Activated CD4-positive, alpha-beta T cell treated with anti-CD3 and anti-CD28 coated beads for 1 hour (primary cell): ENCODE results near the gene DNASE1L2.

ENCODE experiments used
- DNase-seq: peaks from one replicate; pipeline ENCODE4 v3.0.0-alpha.2; 2020

Gene DNASE1L2

DNA sequence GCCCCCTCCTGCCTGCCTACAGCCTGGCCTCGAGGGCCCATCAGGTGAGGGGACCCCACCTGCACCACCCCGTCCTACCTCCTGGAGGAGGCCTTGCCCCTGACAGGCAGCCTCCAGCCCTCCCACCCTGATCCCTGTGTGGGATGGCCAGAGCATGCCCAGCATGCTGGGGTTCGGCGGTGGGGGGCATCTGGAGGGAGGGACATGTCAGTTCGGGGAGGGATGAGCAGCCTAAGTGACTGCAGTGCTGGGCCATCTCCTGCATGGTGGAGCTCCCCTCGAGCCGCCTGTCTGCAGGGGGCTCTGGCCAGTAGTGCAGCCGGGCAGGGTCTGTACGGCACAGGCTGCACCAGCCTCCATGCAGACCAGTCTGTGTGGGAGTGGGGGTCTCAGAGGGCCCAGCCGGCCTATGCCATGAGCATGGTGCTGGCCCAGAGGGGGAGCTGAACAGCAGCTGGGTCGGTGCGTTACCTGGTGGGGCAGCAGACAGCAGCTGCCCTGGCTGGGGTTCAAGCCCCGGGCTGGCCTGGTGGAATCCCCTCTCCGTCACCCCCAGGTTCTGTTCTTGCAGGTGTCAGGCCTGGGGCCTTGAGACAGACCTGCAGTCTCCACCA lies 35.7 kb downstream of the DNASE1L2 start:
- no peak for DNase-seq

- DNase-seq = no peak
These were observed 37.2 kb downstream of the DNASE1L2 start for GRCh38 chr16:2273484-2273883.

GRCh38 chr16:2273931-2274330 lies 37.7 kb downstream of the DNASE1L2 start:
- DNase-seq = no peak

DNA sequence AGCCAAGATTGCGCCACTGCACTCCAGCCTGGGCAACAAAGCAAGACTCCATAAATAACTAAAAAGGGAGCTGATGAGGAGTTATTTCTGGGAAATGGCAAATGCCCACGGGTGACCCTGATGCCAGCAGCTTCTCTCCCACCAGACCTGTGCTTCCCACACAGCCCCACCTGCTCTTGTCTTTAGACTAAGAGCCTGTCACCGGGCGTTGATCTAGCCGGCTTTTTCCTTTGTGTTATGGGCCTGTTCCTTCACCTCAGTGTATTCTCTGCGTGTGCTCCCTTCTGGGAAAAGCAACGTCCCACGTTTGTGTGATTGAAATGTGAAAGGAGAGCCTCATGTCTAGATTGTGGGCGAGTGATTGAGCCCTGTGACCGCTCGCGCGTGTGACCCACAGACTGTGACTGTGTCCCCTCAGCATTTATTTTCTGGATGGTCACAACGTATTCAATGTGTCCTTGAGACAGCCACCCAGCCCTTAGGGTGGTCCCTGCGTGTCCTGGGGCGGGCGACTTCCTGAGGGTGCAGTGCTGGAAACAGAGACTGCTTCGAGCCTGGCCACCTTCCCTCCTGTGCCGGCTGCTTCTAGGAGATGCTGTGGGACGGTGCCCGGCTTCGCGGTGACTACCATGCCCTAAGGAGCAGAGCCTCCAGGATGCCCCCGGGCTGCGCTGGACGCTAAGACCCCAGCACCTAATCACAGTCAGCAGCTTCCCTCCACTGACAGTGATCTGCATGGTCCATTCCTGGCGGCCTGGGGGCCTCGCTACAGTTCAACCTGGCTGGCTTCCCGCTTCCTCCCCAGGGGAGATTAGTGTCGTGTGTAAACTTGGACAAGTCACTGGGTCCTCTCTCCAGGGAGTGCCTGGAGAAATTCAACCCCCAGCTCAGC lies 39.5 kb downstream of the DNASE1L2 start:
- no peak for DNase-seq

DNA sequence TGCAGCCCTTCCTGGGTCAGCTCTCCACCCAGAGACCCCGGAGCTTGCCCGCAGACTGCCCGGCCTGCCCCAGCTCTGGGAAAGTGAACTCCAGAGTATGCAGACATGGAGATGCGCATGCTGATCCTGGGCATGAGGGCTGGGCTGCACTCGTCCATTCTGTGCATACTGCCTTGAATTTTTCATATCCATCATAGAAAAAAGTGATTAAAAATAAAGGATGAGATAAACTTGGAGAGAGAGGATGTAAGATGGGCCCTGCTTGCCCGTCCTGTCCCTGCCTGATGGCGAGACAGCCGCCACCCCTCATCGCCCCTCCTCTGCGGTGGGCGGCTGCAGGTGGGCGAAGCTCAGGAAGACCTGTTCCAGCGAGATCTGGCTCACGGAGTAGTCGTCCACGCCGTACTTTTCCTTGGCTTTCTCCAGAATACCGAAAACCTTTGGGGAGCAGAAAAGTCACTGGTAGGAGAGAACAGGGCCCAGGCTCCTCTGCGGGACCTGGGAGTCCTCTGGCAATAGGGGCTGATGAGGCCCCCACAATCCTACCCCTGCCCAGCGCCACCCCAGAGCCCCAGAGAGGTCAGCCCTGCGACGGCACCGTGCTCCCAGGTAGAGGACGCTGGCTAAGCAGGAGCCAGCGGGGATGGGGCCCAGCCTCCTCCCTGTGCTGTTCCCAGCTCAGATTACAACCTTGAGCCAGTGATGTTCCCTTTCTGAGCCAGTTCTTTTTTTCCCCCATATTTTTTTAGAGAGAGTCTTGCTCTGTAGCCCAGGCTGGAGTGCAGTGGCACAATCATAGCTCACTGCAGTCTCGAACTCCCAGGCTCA lies 40.3 kb downstream of the DNASE1L2 start:
- DNase-seq = no peak

- DNase-seq = no peak
These were observed 41.4 kb downstream of the DNASE1L2 start for GRCh38 chr16:2277466-2278271.

DNA sequence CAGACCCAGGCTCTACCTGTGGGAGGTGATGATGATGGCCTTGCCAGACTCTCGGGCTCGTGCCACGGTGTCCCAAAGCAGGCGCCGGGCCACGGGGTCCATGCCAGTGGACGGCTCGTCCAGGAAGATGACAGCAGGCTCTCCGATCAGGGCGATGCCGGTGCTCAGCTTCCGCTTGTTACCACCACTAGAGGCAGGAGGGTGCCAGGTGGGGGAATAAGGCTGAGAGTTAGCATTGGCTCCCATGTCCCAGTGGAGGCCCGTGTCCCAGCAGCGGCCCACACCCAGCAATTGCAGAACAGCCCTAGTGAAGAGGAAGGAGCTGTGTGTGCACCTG lies 42.0 kb downstream of the DNASE1L2 start:
- no peak for DNase-seq

GRCh38 chr16:2278956-2279800 lies 42.9 kb downstream of the DNASE1L2 start:
- no peak for DNase-seq

GRCh38 chr16:2280461-2280860 lies 44.2 kb downstream of the DNASE1L2 start:
- DNase-seq = no peak

- no peak for DNase-seq
These were observed 44.8 kb downstream of the DNASE1L2 start for GRCh38 chr16:2280981-2281542.

- DNase-seq = no peak
These were observed 46.0 kb downstream of the DNASE1L2 start for GRCh38 chr16:2282262-2282661.

DNA sequence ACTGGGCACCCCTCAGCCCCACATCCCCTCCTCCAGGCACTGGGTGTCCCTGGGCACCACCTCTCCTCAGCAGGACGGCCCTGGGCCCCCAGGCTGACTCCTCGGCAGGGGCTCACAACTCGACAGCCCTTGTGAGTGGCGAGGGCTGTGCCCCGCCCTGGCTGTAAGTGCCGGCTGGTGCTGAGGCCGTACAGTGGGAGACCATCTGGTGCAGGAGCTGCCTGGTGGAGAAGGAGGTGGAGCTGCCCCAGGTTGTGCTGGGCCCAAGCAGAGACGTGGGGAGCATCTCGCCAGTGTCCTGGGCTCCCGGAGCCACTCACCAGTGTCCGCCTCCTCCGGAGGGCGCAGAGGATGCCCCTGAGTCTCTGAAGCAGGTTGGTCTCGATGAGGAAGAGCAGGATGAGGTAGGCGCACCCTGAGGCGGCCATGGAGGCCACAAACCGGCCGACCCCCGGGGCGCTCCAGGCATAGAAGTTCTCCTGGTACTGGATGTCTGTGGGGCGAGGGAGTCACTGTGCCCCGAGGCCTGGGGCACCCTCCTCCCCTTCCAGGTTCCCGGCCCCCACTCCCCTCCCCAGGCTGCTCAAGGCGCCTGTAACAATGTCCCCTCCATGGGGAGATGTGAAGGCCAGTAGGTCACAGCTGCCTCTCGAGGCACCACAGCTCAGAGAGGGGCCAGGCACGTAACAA lies 46.8 kb downstream of the DNASE1L2 start:
- no peak for DNase-seq

DNA sequence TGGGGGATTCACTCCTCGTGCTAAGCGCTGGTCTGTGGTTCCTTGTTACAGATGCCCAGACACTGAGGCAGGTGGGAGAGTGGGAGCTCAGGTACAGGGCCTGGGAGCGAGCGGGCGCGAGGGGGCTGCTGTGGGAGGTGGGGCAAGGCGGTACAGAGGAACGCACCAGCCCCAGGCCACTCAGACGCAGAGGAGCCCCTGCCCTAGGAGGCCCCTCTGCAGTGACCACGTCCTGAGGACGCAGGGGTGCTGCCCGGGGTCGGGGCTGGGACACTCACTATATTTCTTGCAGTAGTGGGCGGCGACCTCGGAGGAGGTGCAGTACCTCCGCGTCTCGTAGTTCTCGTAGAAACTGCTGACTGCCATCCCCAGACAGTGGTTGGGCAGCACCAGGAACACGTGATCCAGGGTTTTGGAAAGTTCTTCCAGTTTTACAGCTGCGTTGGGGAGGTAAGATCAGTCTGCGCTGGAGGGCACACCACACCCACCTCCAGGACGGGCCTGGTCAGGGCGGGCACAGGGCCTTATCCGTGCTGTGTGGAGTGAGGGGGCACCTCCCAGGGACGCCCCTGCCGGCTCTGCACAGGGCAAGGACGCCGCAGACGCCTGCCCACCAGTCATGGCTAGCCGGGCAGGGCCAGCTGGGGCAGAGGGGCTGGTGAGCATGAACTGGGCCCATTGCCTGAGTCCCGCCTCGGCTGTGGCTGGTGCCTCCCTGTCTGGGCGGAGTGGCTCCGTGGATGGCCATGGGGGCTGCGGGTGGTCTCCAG lies 47.9 kb downstream of the DNASE1L2 start:
- DNase-seq = no peak

GRCh38 chr16:2284797-2285576 lies 48.7 kb downstream of the DNASE1L2 start:
- DNase-seq = no peak

DNA sequence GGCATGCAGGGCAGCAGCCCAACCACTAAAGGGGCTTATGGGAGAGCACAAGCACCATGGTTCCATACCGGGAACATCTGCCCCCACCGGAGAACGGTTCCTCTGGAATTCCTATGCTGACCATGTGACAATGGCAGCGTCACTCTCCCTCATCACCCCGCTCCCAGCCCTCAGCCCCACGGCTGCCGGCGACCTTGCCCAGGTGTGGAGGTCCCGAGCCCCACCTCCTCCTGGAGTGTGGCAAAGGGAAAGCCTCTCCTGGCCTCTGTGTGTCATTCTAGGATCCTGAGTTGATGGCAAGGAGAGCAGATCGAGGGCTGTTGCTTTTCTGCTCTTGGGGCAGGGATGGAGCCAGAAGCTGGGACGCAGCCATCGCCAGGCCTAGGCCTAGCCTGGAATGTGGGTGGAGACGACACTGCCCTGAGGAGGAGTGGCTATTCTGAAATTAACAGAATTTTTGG lies 49.5 kb downstream of the DNASE1L2 start:
- no peak for DNase-seq

- DNase-seq = no peak
These were observed 50.3 kb downstream of the DNASE1L2 start for GRCh38 chr16:2286550-2286949.

GRCh38 chr16:2287916-2288547 lies 51.8 kb downstream of the DNASE1L2 start:
- no peak for DNase-seq
